HL-60 (cell line): ENCODE results near the gene MCL1.

Source experiments
- DNase-seq, 2 experiments: peaks; one replicate each; pipeline ENCODE4 v3.0.0-alpha.2; 2010 to 2020; ENCODE audit warnings: low read depth in 1 of 2, low spot score in 1 of 2
- H3K27ac ChIP-seq: fragments of 250-450 bp; sonication (Bioruptor Pico); replicated peaks from 2 replicates; pipeline ENCODE4 v1.5.1; 2020; ENCODE audit warnings: mild to moderate bottlenecking, moderate library complexity
- H3K27me3 ChIP-seq: fragments of 250-450 bp; sonication (Bioruptor Pico); 2 replicates; pipeline ENCODE4 v1.5.1; 2021; ENCODE audit warnings: mild to moderate bottlenecking, moderate library complexity; ENCODE audit not compliant: insufficient read depth, poor library complexity, severe bottlenecking
- H3K4me3 ChIP-seq: replicated peaks from 2 replicates; pipeline ENCODE4 v1.5.1; 2011; ENCODE audit warnings: mild to moderate bottlenecking, control low read depth, low read length; ENCODE audit not compliant: insufficient read depth
- GABPA ChIP-seq: IDR thresholded peaks from 2 replicates; pipeline ENCODE4 v1.6.1; 2012; ENCODE audit warnings: low read depth
- POLR2AphosphoS5 ChIP-seq: IDR thresholded peaks from 2 replicates; pipeline ENCODE4 v1.6.1; 2012; ENCODE audit warnings: low read depth
- SPI1 ChIP-seq: IDR thresholded peaks from 2 replicates; pipeline ENCODE4 v1.6.1; 2012; ENCODE audit warnings: low read depth, mild to moderate bottlenecking, borderline replicate concordance
- TF ChIP-seq, protein P1 (sequence below): IDR thresholded peaks from one replicate; pipeline ENCODE4 v1.5.1; 2011; ENCODE audit warnings: low read length, control low read depth, inconsistent platforms; ENCODE audit not compliant: insufficient read depth
- TF ChIP-seq, protein P2 (sequence below): IDR thresholded peaks from 2 replicates; pipeline ENCODE4 v1.6.1; 2012; ENCODE audit warnings: low read depth; ENCODE audit not compliant: insufficient replicate concordance

The MCL1 gene

DNA sequence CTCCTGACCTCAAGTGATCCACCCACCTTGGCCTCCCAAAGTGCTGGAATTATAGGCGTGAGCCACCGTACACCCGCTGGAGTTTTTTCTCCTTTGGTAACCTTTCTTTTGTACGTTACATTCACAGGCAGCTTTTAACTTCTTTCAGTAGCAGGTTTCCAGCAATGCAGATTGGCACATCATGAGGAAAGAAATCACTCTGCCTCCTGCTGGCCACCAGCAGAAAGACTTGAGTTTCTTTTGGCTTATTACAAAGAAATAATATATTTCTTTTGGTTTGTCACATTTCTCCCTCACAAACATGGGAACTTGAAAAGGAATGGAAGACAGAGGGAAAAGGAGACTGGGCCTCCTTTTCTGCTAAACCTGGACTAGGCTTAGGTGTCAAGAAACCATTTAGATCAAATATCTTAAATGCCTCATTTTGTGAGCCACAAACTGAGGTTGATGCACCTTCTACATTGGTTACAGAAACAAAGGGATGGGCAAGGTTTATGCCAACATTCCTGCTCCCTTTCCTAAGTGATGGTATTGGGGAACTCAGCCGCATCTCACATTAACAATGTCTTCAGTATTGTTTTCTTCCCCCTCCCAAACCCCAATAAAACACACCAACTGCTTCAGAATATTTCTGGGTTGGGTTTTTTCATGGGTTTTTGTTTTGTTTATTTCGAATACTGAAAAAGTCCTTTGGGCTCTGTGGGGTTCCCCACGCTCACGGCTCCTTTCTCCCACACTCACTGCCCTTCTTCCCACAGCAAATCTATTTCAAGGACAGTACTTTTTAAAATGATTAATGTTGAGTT, 42.3 kb upstream of the MCL1 start:
- H3K27ac ChIP-seq: peak overlapping the region; percentile 26
- TF ChIP-seq, protein P1, sequence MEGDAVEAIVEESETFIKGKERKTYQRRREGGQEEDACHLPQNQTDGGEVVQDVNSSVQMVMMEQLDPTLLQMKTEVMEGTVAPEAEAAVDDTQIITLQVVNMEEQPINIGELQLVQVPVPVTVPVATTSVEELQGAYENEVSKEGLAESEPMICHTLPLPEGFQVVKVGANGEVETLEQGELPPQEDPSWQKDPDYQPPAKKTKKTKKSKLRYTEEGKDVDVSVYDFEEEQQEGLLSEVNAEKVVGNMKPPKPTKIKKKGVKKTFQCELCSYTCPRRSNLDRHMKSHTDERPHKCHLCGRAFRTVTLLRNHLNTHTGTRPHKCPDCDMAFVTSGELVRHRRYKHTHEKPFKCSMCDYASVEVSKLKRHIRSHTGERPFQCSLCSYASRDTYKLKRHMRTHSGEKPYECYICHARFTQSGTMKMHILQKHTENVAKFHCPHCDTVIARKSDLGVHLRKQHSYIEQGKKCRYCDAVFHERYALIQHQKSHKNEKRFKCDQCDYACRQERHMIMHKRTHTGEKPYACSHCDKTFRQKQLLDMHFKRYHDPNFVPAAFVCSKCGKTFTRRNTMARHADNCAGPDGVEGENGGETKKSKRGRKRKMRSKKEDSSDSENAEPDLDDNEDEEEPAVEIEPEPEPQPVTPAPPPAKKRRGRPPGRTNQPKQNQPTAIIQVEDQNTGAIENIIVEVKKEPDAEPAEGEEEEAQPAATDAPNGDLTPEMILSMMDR: peak; percentile 64
- TF ChIP-seq, protein P2, sequence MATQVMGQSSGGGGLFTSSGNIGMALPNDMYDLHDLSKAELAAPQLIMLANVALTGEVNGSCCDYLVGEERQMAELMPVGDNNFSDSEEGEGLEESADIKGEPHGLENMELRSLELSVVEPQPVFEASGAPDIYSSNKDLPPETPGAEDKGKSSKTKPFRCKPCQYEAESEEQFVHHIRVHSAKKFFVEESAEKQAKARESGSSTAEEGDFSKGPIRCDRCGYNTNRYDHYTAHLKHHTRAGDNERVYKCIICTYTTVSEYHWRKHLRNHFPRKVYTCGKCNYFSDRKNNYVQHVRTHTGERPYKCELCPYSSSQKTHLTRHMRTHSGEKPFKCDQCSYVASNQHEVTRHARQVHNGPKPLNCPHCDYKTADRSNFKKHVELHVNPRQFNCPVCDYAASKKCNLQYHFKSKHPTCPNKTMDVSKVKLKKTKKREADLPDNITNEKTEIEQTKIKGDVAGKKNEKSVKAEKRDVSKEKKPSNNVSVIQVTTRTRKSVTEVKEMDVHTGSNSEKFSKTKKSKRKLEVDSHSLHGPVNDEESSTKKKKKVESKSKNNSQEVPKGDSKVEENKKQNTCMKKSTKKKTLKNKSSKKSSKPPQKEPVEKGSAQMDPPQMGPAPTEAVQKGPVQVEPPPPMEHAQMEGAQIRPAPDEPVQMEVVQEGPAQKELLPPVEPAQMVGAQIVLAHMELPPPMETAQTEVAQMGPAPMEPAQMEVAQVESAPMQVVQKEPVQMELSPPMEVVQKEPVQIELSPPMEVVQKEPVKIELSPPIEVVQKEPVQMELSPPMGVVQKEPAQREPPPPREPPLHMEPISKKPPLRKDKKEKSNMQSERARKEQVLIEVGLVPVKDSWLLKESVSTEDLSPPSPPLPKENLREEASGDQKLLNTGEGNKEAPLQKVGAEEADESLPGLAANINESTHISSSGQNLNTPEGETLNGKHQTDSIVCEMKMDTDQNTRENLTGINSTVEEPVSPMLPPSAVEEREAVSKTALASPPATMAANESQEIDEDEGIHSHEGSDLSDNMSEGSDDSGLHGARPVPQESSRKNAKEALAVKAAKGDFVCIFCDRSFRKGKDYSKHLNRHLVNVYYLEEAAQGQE: no peak
- no peaks in the 10 kb centered on the region for H3K27me3 ChIP-seq
- H3K4me3 ChIP-seq: no peak overlapping the region
- DNase-seq: peak in 1 of 2 experiments; percentile 57

DNA sequence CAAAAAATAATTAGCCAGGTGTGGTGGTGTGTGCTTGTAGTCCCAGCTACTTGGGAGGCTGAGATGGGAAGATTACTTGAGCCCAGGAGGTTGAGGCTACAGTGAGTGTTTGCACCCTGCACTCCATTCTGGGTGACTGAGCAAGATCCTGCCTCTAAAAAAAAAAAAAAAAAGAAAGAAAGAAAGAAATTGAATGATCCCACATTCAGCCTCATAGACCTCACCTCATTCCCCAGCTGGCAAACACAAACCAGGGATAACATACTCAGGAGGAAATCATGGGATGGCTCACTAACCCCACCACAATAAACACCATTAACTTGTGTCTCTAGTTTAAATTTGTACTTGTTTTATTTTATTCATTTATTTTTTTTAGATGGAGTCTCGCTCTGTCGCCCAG, 41.5 kb upstream of the MCL1 start:
- H3K27ac ChIP-seq: no peak overlapping the region
- H3K4me3 ChIP-seq: no peak overlapping the region
- TF ChIP-seq, protein P2: no peak
- TF ChIP-seq SPI1: no peak
- TF ChIP-seq POLR2AphosphoS5: no peak
- DNase-seq: no peak
- no peaks in the 10 kb centered on the region for H3K27me3 ChIP-seq

DNA sequence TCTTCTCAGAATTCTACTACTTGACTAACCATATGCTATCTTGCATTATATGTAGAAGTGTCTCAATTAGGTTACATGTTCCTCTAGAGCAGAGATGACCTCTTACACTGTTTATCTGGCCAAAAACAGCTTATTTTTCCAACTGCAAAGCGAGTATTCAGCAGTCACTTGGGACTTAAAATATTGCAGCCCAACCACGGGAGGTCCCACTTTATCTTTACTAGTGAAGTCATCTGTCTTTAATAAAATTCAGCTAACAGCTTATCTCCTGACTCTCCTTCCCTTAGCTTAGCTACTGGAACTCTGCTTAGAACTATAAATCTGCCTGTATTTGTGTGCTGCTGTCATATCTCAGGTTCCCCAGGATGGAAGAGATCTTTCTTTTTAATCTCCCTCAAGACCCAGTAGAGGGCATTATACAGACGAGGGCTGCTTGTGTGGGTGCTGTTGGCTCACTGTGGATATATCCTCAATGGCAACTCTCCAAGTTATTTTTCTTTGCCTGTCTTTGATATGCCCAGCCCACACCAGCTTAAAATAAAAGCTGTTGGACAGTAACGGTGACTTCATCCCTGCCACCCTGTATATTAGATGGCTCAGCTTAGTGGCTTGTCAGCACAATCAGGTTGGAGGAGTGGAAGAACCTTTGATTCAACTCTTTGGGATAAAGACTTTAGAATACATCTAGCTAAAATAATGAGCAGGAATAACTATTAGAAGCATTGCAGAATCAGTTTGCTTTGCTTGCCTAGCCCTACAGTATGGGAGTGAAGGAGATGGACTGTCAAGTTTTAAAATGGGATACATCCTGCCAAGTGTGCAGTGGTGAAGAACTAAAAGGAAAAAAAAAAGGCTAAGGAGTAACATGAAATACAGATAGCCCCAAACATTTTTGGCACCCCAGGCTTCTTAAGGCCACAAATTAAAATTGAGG, 40.4 kb upstream of the MCL1 start:
- 0 out of 2 replicates have a peak overlapping the region, but pooled peaks have one; percentile 6 for H3K27ac ChIP-seq
- TF ChIP-seq, protein P1: no peak
- TF ChIP-seq POLR2AphosphoS5 (no peak), SPI1 (no peak), GABPA (no peak)
- TF ChIP-seq, protein P2: no peak

More for the DNA sequence above, 40.4 kb upstream of the MCL1 start:
- Histone ChIP-seq H3K4me3 (no peak overlapping the region), H3K27me3 (no peaks in the 10 kb centered on the region)
- no peak for DNase-seq
